Ascending aorta (tissue), 2 donors: ENCODE measurements around the gene PAM16. TPM values are rescaled to one million over a fixed set of nuclear protein-coding genes. Genes with fewer than 3 reads are reported as not detected.

Experiments used
- DNase-seq, 2 donors: peaks; one replicate each; pipeline ENCODE4 v3.0.0-alpha.2; 2019; ENCODE audit warnings: low spot score in 2 of 2
- H3K27ac ChIP-seq, 2 donors: fragments of 200-600 bp; sonication (generic); one replicate each; pipeline ENCODE4 v1.5.1; 2016 to 2017; ENCODE audit warnings: mild to moderate bottlenecking in 1 of 2
- H3K27me3 ChIP-seq: fragments of 200-600 bp; sonication (generic); one replicate; pipeline ENCODE4 v1.5.1; 2017
- H3K36me3 ChIP-seq, 2 donors: fragments of 200-600 bp; sonication (generic); one replicate each; pipeline ENCODE4 v1.5.1; 2016
- H3K4me1 ChIP-seq, 2 donors: fragments of 200-600 bp; sonication (generic); one replicate each; pipeline ENCODE4 v1.5.1; 2016 to 2017; ENCODE audit warnings: mild to moderate bottlenecking in 1 of 2
- H3K4me3 ChIP-seq, 2 donors: fragments of 200-600 bp; sonication (generic); one replicate each; pipeline ENCODE4 v1.5.1; 2016 to 2017; ENCODE audit warnings: mild to moderate bottlenecking in 1 of 2
- H3K9me3 ChIP-seq, 2 donors: fragments of 200-600 bp; sonication (generic); one replicate each; pipeline ENCODE4 v1.5.1; 2016
- intact Hi-C: fragments of 100-400 bp; cut with DNase I; formaldehyde crosslinking; loops from one replicate; pipeline ENCODE4 v1.15.1; 2023
- total RNA-seq: library from RNA; depleted of rRNA; stranded (reverse); fragments of >200 nt; gene quantifications from one replicate; pipeline ENCODE4 v1.1.0, GENCODE V29; 2016
- TF ChIP-seq, protein P1 (sequence below), 3 experiments: fragments of 200-600 bp in 2 of 3; fragments of 450-650 bp in 1 of 3; sonication (generic) in 2 of 3; IDR thresholded peaks; one replicate each; pipeline ENCODE4 v1.5.1; 2016 to 2019; ENCODE audit warnings: antibody characterized with exemption in 3 of 3, mild to moderate bottlenecking in 1 of 3, moderate library complexity in 1 of 3

PAM16 gene
- total RNA-seq, 1 donor from 2014 or later, result 26.6 TPM

DNA sequence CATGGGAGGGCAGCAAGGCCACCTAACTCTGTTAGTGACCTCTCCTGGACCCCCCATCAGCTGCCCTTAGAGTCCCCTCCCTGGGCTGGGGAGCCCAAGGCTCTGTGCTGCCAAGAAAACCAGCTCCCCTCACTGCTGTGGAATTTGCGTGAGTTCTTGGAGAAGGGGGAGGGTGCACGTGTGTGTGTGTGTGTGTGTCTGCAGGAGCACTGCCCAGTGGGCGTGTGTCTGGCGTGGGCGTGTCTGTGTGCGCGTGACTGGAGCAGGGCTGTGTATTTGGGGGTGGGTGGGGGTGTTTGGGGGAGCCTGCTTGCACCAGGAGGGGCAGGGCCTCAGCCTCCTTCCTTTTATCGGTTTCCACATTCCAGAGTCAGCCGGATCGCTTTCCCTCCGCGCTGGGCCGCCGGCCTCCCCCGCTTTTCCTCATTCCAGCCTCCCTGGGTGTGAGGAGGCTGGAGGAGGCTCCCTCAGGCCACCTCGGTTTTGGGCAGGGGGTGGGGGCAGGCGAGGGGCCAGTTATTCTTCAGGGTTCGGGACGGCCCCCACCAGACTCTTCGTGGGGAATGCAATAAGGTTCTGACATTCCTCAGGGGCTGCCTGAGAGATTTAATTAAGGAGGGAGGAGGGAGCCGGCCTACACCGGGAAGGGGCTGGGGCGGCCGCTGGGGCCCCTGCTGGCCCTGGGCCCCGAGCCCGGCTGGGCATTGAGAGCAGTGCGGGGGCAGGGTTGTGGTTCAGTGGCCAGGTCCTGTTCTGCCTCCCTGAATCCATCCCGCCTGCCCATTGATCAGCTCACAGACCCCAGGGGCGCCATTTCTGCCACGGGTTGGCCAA, 23.0 kb upstream of the PAM16 start:
- TF ChIP-seq, protein P1, sequence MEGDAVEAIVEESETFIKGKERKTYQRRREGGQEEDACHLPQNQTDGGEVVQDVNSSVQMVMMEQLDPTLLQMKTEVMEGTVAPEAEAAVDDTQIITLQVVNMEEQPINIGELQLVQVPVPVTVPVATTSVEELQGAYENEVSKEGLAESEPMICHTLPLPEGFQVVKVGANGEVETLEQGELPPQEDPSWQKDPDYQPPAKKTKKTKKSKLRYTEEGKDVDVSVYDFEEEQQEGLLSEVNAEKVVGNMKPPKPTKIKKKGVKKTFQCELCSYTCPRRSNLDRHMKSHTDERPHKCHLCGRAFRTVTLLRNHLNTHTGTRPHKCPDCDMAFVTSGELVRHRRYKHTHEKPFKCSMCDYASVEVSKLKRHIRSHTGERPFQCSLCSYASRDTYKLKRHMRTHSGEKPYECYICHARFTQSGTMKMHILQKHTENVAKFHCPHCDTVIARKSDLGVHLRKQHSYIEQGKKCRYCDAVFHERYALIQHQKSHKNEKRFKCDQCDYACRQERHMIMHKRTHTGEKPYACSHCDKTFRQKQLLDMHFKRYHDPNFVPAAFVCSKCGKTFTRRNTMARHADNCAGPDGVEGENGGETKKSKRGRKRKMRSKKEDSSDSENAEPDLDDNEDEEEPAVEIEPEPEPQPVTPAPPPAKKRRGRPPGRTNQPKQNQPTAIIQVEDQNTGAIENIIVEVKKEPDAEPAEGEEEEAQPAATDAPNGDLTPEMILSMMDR (IDR thresholded peaks at IDR 0.05), result no peak
- H3K4me3 ChIP-seq, result peak overlapping the region; percentile 64 to 81
- no peaks in the 10 kb centered on the region for H3K27me3 ChIP-seq
- peaks cover 0 to 9% of the 10 kb centered on the region in 2 donors for H3K36me3 ChIP-seq
- H3K27ac ChIP-seq, result peak overlapping the region; percentile 94 to 99
- H3K4me1 ChIP-seq, result peaks cover 42 to 60% of the 10 kb centered on the region in 2 donors
- DNase-seq, result peak in 1 of 2 donors; percentile 94
- no peaks in the 10 kb centered on the region for H3K9me3 ChIP-seq
- intact Hi-C loops, result no loop called here

DNA sequence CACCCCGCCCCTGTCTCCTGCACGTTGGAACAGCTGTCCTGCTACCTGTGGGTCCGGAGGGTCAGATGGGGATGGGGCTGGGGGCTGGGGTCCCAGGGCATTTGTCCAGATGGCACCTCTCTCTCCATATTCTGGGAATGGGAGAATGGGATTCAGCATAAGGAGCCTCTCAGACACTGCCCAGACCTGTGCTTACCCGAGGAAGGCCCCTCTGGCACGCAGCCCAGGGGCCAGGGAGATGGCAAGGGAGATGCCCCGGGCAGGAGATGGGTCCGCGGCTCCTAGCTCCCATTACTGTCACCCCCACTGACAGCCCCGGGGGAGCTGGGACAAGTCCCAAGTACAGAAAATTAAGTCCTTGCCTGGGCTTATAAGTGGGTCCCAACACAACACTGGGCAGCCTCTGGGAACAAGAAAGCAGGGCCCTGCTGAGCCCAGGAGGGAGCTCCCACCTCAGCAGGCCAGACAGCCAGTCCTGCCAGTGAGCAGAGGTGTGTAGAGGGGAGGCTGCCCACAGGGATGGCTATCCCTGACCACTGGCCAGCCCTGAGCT, 22.3 kb upstream of the PAM16 start:
- H3K9me3 ChIP-seq, result no peaks in the 10 kb centered on the region
- H3K36me3 ChIP-seq, result peaks cover 0 to 9% of the 10 kb centered on the region in 2 donors
- peak in 1 of 2 donors; percentile 69 for DNase-seq
- peak overlapping the region; percentile 64 to 81 for H3K4me3 ChIP-seq
- H3K27me3 ChIP-seq, result no peaks in the 10 kb centered on the region
- intact Hi-C loops, result no loop called here
- TF ChIP-seq, protein P1 (IDR thresholded peaks at IDR 0.05), result no peak
- H3K27ac ChIP-seq, result peak overlapping the region; percentile 94 to 99
- H3K4me1 ChIP-seq, result peaks cover 36 to 60% of the 10 kb centered on the region in 2 donors

GRCh38 chr16:4372578-4373355, 21.6 kb upstream of the PAM16 start:
- intact Hi-C loops, result no loop called here
- TF ChIP-seq, protein P1 (IDR thresholded peaks at IDR 0.05), result no peak
- Histone ChIP-seq H3K4me1 (peaks cover 29 to 60% of the 10 kb centered on the region in 2 donors), H3K27ac (peak overlapping the region; percentile 94 to 99), H3K36me3 (peaks cover 0 to 3% of the 10 kb centered on the region in 2 donors), H3K4me3 (peak overlapping the region; percentile 64 to 81), H3K9me3 (no peaks in the 10 kb centered on the region), H3K27me3 (no peaks in the 10 kb centered on the region)
- peak in 1 of 2 donors; percentile 79 for DNase-seq

DNA sequence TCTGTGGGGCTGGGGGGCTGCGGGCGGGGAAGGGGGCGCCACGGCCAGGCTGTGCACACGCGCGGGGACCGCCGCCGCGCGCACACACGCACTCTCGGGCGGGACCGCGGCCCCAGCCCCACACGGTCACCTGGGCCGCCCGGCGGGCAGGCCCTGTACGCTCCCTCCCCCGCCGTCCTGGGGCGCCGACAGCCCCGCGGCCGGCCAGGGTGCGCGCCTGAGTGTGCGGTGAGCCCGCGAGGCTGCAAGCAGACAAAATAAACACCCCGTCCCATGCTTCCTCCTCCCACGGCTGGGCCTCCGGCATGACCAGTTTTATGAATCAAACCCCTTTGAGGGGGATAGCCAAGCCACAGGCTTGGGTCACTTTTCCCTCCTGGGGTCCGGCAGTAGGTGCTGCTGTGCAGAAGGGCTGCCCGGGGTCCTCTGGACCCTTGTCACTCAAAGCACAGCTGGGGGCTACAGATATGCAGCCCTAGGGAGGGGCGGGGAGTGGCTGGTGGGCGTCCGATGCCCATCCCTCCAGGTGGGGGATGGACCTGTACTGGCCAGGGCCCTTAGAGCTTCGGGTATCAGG, 21.0 kb upstream of the PAM16 start:
- peaks cover 23 to 60% of the 10 kb centered on the region in 2 donors for H3K4me1 ChIP-seq

More for the DNA sequence above, 21.0 kb upstream of the PAM16 start:
- DNase-seq, result peak in 1 of 2 donors; percentile 70
- intact Hi-C loops, result no loop called here
- Histone ChIP-seq H3K4me3 (peak overlapping the region; percentile 64 to 81), H3K9me3 (no peaks in the 10 kb centered on the region), H3K27ac (peak overlapping the region; percentile 94 to 99), H3K36me3 (no peaks in the 10 kb centered on the region), H3K27me3 (no peaks in the 10 kb centered on the region)
- TF ChIP-seq, protein P1 (IDR thresholded peaks at IDR 0.05), result no peak
